GM18526 (cell line): ENCODE data around the gene PTPA.

ENCODE experiments used
- POLR2A ChIP-seq: IDR thresholded peaks from 3 replicates; pipeline ENCODE4 v1.6.1; 2011; ENCODE audit not compliant: insufficient read length; ENCODE audit errors: extremely low read depth

PTPA gene

GRCh38 chr9:129183495-129184218, 72.4 kb downstream of the PTPA start:
- TF ChIP-seq POLR2A: no peak

DNA sequence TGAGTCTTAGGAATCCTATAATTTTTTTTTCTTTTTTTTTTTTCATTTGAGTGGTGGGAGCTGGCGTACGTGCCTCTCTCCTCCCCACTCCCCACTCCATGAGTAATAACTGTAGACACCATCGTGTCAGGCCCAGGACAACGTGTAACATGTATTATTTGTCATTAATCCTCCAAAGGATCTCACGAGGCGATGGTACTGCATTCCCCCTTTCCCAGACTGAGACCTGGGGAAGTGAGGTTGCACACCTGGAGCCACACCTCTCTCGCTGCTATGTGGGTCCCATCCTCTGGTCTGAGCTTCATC, 73.0 kb downstream of the PTPA start:
- no peak for TF ChIP-seq POLR2A

- TF ChIP-seq POLR2A: no peak
Observed at GRCh38 chr9:129184596-129185122, 73.4 kb downstream of the PTPA start.

DNA sequence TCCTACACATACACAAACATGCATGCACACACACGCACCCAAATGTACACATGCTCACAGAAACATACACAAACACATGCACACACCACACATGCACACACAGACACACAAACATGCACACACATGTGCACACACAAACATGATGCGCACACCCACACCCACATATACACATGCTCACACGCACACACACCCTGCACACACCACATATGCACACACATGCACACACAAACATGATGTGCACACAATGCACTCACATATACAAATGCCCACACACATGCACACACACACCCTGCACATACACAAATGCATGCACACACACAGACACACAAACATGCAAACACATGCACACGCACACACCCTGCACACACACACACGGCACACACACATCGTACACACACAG, 74.2 kb downstream of the PTPA start:
- TF ChIP-seq POLR2A: no peak

DNA sequence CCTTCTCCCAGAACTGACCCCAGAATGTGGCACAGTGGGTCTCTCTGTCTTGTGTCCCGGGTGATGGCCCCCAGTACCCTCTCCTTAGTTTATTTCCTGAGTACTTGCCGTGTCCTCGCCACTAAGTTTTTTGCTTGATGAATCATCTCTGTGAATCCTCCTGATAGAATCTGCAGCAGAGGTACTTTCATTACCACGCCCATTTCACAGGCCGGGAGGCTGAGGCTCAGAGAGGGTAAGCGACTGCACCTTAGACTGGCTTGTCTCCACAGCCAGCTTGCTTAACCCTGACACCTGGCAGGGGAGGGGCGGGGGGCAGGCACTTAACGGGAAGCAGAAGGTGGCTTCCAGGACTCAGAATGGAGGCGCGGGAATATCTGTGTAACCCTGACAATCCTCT, 74.8 kb downstream of the PTPA start:
- TF ChIP-seq POLR2A: no peak

- no peak for TF ChIP-seq POLR2A
Observed at GRCh38 chr9:129187042-129187441, 75.8 kb downstream of the PTPA start.

- no peak for TF ChIP-seq POLR2A
Observed at GRCh38 chr9:129191234-129191633, 80.0 kb downstream of the PTPA start.

- no peak for TF ChIP-seq POLR2A
Observed at GRCh38 chr9:129193655-129194054, 82.4 kb downstream of the PTPA start.

GRCh38 chr9:129194221-129194620, 83.0 kb downstream of the PTPA start:
- no peak for TF ChIP-seq POLR2A

- TF ChIP-seq POLR2A: no peak
Observed at GRCh38 chr9:129195606-129196005, 84.4 kb downstream of the PTPA start.

GRCh38 chr9:129197978-129198318, 86.7 kb downstream of the PTPA start:
- TF ChIP-seq POLR2A: no peak
